Measurements from ENCODE around the gene PCDHA1.

The PCDHA1 gene

DNA sequence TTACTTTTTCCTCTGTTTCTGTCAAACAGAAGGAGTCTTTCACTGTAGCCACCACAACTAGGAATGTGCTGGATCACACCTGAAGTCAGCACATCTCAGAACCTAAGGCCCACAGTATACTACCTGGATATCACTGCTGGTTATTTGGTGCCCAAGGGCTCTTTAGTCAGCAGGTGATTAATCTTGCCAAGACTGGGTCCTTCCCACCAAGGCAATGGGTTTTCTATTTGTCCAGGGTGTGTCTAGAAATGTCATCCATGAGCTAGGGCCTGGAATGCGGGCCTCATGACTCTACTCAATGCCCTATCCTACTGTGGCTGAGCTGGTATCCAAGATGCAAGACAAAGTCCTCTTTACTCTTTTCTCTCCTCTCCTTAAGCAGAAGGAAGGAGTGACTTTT, 130.4 kb downstream of the PCDHA1 start:
- DNase-seq, result no peak

DNA sequence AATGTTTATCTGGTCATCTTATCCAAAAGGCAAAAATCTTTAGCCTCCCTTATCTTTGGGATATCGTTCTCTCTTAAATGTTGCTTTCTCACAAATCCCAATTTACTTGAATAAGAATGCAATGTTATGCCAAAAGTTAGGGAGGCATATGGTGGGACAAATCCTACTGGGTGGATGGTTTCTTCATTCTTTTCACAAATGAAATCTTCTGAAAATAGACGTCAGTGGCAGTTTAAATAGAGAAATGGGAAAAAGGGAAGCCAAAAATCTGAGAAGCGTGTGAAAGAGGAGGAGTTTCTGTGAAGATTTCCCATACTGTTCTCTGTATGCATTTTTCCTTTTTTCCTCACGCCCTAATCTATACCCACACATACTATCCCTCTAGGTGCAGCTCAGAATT, 137.7 kb downstream of the PCDHA1 start:
- peak in 1 of 58 donors; percentile 29 for DNase-seq

DNA sequence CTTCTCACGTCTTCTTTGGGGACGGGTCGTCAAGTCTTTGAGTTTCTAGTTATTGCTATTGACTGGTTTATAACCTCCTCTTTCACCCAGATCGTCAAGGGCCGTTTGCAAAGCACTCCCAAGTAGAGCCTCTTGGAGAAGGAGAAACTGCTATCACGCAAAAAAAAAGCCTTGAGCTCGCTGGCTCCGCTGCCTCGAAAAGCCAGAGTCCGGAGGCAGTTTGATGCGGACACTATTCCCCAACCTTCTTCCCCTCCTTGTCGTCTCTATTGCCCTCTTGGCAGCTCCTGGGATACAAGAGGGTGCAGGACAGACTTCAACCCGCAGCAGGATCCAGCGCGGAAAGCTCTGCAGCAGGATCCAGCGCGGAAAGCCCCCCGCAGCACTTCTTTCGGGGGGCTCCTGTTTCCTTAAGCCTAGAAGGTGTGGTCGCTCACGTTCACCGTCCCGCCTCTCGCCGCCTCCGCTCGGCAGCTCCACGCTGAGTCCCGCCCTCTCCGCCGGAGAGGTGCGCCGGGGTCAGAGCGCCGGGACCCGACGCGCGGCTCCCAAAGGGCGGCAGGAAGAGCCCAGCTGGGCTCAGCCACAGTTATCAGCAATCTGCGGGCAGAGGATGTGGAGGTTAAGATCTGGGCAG, 140.0 kb downstream of the PCDHA1 start, which contains the start of gene PCDHAC1:
PCDHAC1 (plus strand) TSS at position 494 of the 637 bp plus-strand sequence. CDS start 594 bp downstream, outside the sequence.
- DNase-seq, result peak in 7 of 58 donors; percentile 18 to 70 (median 40)

DNA sequence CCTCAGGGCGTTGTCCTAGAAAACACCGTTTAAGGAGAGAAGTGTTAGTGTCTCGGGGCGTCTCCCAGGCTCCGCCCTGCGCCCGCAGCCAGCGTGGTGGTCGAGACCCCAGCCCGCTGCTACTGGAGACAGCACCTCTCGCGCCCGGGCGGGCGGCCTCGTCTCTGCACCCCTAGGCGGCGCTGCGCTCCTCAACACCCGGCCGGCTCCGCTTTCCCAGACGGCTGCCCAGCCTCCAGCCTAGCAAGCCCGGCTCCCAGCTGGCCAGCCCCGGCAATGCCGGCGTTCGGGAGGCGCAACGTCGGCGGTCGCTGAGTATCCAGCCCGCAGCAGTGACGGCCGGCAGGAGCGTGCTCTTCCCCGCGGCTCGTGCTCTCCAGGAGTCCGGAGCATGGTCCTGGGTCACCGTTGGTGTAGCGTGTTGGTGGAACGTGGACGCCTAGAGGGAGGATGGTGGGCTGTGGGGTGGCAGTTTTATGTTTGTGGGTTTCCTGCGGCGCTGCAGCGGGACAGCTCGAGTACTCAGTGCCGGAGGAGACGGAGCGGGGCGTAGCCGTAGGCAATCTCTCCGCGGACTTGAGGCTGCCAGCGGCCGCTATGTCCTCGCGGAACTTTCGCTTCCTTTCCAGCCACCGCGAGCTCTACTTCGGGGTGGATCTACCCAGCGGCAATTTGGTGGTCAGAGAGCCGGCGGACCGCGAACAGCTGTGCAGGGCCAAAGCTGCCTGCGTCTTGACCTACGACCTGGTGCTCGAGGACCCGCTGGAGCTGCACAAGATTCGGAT, 140.7 kb downstream of the PCDHA1 start:
- peak in 57 of 58 donors; percentile 6 to 83 (median 63) for DNase-seq

DNA sequence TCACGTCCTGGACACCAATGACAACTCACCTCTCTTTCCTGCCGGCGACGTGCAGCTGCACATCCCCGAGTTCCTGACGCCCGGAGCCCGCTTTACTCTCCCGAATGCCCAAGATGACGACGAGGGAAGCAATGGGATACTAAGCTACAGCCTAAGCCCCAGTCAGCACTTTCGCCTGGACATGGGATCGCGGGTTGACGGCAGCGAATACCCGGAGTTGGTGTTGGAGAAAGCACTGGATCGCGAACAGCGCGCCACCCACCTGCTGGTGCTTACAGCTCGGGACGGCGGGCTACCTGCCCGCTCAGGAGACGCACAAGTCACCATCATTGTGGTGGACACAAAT, 141.3 kb downstream of the PCDHA1 start:
- peak in 3 of 58 donors; percentile 4 to 11 (median 5) for DNase-seq

DNA sequence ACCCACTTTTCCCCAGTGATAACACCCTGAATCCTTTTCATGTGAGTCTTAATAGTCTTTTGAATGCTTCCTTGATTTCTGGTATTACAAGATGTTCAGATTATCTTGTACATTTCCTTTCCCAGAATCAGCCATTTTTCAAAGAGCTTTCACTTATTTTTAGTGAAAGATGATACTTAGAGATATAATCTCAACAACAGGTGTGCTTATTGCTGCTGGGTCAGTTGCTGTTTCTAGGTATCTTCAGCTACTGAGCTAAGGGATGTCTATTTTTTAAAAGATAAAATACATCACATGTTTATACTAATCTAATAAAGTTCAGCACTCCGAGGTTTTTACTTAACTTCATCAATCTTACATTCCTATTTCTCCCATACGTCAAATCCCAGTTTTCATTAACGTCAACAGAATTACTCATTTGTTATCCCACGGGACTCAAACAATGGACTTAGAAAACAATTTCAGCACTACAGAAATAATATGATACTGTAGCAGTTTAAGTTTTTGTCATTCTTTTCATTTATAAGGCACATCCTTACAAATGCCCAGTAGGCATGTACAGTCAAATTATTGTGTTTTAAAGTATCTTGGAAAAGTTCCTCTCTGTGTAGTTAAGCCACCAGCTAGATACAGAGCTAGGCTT, 149.1 kb downstream of the PCDHA1 start:
- DNase-seq, result no peak

DNA sequence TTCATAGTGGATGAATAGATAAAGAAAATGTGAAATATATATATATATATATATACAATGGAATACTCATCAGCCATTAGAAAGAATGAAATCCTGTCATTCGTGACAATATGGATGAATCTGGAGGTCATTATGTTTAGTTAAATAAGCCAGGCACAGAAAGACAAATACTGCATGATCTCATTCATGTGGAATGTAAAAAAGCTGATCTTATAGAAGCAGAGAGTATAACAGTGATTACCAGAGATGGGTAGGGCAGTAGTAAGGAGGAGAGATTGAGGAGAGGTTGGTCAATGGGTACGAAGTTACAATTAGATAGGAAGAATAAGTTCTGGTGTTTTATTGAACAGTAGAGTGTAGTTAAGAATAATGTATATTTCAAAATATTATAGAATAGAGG, 160.6 kb downstream of the PCDHA1 start:
- DNase-seq, result no peak

DNA sequence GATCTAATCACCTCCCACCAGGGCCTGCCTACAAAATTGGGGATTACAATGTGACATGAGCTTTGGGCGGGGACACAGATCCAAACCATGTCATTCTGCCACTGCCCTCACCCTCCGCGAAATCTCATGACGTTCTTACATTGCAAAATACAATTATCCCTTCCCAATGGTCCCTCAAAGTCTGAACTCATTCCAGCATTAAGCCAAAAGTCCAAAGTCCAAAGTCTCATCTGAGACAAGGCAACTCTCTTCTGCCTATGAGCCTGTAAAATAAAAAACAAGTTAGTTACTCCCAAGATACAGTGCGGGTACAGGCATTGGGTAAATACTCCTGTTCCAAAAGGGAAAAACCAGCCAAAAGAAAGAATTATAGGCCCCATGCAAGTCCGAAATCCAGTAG, 165.7 kb downstream of the PCDHA1 start:
- DNase-seq, result no peak

DNA sequence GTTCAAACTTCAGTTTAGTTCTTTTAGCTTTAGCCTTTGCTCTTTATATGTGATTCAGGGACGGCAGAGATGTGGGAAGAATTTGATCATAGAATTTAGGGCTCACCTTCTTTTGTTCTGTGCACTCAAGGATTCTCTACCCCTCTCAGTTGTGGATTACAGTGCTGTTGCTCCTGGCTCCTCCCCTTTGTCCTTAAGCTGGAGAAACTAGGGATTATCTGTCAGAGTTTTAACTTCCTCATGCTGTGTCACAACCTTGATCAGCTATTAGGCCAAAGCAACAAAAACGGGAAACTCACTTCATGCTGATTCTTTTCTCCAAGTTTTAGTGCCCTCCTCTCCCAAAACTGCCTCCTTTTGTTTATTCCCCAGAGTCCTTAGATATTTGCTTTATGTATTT, 167.3 kb downstream of the PCDHA1 start:
- no peak for DNase-seq

DNA sequence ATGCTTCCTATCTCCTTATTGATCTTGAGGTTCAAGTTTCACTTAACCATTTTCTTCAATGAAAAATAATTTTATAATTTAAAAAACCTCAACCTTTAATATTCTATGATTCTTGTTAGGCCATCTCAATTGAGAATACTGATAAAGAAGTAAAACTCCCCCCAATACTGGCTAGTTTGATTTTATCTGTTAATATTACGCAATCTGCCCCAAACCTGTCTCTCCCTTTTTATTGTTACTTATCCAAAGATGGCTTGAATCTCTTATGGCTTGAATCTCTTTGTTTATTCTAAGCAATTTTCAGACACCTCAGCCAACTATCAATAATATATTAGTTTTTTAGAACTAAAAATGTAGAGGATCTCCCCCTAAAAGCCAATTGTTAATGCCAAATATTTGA, 176.2 kb downstream of the PCDHA1 start:
- no peak for DNase-seq

DNA sequence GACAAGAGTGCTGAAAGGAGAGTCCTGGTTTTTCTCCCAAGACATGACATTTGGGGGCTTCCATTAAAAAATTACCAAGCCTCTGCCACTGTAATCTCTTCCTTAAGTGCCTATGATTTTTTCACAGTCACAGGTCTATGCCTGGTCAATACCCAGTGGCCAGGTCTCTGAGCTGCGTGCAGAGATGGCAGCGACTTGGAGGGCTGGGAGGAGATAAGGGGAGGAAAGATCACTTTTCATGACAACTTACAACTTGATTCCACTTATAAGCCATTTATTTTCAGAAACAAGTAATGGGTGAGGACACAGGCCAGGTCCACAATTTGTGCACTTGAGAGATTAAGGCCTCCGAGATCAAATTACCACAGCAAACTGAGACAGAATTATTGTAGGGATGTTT, 178.4 kb downstream of the PCDHA1 start:
- no peak for DNase-seq

DNA sequence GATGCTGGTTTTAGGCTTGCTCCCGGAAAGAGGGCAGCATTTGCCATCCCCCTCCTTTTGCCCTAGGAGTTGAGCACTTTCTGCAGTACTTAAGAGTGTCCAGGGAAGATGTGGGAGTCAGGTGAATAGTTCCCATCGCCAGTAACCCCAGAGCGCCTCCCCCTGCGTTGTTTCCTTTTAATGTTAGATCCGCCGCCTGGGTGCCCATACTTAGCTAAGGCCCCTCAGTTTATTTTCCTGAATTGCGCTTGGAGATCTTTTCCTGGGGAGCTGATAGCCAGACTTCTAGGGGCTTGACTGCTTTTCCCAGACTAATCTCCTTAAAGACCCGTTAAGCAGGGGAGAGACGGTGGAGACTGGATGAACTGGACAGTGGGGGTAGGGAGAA, 180.0 kb downstream of the PCDHA1 start:
- DNase-seq, result peak in 14 of 58 donors; percentile 26 to 72 (median 56)

DNA sequence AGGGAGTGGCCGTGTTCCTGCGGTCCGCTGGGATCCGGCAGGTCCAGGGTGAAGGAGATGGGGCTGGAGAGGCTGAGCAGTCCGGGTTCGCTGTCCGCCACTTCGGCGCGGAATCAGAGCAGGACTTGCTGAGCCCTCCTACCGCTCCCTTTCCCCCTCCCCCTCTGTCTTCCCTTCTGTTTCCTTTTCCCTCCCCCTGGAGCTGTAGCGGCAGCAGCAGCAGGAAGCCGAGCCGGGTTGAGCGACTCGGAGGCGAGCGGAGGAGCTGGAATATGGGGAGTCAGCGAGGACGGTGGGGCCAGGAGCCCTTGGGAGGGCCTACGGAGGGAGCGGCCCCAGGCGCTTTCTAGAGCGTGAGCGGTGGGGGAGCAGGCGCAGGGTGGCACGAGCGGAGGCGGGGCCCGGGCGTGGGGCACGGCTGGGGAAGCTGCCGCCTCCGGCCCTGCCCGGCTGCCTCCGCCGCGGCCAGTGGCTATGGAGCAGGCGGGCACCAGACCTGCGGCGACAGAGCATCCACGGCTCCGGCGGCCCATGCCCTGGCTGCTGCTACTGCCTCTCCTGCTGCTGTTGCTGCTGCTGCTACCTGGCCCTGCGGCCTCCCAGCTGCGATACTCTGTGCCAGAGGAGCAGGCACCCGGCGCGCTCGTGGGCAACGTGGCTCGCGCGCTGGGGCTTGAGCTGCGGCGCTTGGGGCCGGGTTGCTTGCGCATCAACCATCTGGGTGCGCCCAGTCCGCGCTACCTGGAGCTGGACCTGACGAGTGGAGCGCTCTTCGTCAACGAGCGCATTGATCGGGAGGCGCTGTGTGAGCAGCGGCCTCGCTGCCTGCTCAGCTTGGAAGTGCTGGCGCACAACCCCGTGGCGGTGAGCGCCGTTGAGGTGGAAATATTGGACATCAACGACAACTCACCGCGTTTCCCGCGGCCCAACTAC, 180.6 kb downstream of the PCDHA1 start, which contains the start of gene PCDHAC2:
PCDHAC2 (plus strand) TSS at position 184 of the 933 bp plus-strand sequence; CDS start at position 475, 291 bp downstream.
- peak in 55 of 58 donors; percentile 40 to 88 (median 67) for DNase-seq

DNA sequence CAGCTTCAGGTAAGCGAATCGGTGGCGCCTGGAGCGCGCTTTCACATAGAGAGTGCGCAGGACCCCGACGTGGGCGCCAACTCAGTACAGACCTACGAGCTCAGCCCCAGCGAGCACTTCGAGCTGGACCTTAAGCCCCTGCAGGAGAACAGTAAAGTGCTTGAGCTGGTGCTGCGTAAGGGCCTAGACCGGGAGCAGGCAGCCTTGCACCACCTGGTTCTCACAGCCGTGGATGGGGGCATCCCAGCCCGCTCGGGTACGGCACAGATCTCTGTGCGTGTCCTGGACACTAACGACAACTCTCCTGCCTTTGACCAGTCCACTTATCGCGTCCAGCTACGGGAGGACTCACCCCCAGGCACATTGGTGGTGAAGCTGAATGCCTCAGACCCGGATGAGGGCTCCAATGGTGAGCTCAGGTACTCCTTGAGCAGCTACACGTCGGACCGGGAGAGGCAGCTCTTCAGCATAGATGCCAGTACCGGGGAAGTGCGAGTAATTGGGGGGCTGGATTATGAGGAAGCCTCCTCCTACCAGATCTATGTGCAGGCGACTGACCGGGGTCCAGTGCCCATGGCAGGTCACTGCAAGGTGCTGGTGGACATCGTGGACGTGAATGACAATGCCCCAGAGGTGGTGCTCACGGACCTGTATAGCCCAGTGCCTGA, 181.4 kb downstream of the PCDHA1 start:
- DNase-seq, result no peak

DNA sequence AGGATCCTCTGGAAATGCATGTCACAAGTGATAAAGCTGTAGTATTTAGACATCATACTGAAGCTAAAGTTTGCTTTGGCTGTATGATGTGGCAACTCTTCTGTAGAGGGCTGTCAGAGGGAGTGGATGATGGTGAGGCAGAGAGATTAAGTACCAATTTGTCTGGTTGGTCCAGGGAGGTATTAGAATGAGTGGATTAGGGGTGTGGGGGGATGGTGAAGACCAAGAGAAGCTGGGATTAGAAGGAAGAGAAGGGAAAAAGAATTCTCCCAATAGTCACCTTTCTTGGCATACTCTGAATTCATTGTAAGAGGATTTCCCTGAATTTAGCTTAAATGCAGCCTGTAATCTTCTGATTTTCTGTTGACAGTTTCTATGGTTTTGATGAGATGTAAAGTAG, 183.9 kb downstream of the PCDHA1 start:
- DNase-seq, result no peak

DNA sequence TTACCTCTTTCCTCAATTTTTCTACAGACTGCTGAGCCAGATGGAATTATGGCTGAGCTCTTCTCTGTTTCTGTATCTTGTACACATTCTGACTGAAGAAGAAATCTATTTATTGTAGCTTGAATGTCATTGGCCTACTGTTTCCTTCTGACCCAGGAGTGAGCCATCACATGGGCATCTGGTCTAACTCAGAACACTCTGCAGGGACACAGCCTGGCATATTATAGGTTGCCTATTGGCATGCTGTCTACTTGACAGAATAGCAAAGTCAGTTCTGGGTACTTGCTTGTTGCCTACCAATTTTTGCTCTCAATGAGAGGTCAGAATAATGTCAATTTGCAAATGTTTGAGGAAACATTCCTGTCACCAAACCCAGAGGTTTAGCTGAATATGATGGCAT, 187.6 kb downstream of the PCDHA1 start:
- no peak for DNase-seq

DNA sequence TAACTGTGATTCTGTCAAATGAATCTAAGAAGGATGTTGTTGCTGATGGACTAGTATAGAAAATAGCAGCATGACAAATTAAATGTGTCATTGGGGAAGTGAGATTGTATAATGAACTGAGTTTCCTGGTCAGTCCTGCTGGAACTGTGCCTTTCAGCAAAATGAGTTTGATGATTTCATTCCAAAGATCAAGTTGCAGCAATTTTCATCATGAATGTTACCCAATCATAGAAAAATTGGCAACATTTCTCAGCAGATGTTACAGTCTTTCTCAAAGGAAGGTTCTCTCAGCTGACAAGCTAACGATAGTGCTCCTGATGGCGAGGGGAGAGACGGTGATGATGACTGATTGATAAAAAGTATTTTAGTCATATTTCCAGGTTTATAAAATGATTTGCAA, 191.1 kb downstream of the PCDHA1 start:
- DNase-seq, result no peak

DNA sequence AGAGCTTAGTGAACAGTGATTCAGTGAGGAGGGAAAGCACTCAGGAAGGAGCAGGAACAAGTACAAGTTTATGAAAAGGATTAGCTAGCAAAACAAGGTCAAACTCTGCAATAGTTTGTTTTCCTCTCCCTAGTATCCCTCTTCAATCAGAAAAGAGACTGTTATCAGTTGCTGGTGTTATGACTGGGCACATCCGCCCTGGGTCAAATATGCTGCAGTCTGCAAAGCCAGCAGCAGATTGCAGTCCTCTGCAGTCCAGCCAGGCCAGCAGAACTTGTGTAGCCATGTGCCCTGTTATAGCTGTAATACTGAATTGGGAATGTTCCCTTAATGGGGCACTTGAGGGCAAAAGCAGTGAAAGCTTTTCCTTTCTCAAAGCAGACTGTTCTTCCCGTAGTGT, 192.3 kb downstream of the PCDHA1 start:
- no peak for DNase-seq

DNA sequence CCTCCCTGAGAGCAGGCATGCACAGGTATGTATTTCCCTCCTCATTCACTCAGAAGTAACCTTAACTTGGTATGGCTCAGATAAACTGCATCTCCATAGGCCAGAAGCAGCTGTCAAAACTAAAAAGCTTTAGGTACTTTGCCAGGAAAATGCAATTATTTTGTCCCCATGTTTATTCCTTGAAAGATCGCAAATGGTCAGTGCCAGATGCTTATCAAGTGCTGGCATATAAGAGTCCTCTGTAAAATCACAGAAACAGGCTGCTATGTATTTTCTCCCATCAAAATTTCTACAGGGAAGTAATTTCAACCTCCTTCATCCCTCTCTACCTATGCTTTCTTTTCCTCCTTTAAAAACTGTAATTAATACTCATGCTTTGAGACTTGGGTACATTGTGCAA, 193.0 kb downstream of the PCDHA1 start:
- no peak for DNase-seq

DNA sequence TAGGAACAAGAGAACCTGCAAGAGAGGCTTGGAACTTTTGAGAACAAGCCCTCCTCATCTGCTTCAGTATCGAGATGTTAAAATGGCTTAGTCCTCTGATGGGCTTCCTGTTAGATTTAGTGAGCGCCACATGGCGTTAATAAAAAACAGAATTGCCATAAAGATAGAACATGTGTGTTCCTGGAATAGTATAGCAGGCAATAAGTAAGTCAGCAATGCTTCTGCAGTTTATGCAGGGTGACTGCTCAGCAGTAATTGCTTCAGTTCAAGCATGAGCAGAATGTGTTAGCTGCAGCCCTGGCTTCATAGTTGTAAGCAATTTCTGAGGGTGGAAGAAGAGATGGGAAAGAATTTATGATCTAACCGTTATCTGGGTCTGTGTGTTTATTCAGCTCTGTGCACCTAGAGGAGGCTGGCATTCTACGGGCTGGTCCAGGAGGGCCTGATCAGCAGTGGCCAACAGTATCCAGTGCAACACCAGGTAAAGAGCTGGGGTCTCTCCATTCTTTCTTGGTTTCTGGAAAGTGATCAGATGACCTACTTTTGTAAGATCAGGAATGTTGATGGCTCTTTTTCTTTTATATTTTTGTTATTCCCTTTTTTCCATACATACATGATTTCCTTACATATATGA, 196.3 kb downstream of the PCDHA1 start:
- no peak for DNase-seq

Measured in anterior cingulate cortex (tissue), 58 donors.